Measurements from ENCODE around the gene UNK. TPM values are rescaled to one million over a fixed set of nuclear protein-coding genes. Genes with fewer than 3 reads are reported as not detected.
"Not testable (repeated sequence)": the region's sequence is repeated elsewhere in the genome, so short reads cannot be mapped to it uniquely, and the experiment has no call there.

Gene UNK
- total RNA-seq, 1 donor from 2014 or later = 16.8 TPM

GRCh38 chr17:75752802-75753513 lies 31.6 kb upstream of the UNK start:
- DNase-seq (ENCODE audit: low spot score) = no peak

GRCh38 chr17:75753514-75754377 lies 30.9 kb upstream of the UNK start:
- peak; percentile 85 for DNase-seq (ENCODE audit: low spot score)
- intact Hi-C loops (cut with DNase I) = no loop called here

More at GRCh38 chr17:75752802-75753513, 31.6 kb upstream of the UNK start:
- intact Hi-C loops (cut with DNase I) = no loop called here

- intact Hi-C loops (cut with DNase I) = no loop called here
- DNase-seq (ENCODE audit: low spot score) = no peak
These were observed 30.0 kb upstream of the UNK start for GRCh38 chr17:75754378-75755204.

- intact Hi-C loops (cut with DNase I) = no loop called here
- DNase-seq (ENCODE audit: low spot score) = no peak
These were observed 29.3 kb upstream of the UNK start for GRCh38 chr17:75755205-75755901.

- DNase-seq (ENCODE audit: low spot score) = no peak
These were observed 28.6 kb upstream of the UNK start for GRCh38 chr17:75755990-75756389.

GRCh38 chr17:75756451-75757085 lies 28.0 kb upstream of the UNK start:
- no peak for DNase-seq (ENCODE audit: low spot score)
- intact Hi-C loops (cut with DNase I) = no loop called here

More at GRCh38 chr17:75755990-75756389, 28.6 kb upstream of the UNK start:
- intact Hi-C loops (cut with DNase I) = no loop called here

- intact Hi-C loops (cut with DNase I) = no loop called here
- DNase-seq (ENCODE audit: low spot score) = no peak
These were observed 27.4 kb upstream of the UNK start for GRCh38 chr17:75757086-75757681.

- intact Hi-C loops (cut with DNase I) = no loop called here
- DNase-seq (ENCODE audit: low spot score) = no peak
These were observed 26.3 kb upstream of the UNK start for GRCh38 chr17:75758131-75758905.

- no peak for DNase-seq (ENCODE audit: low spot score)
- intact Hi-C loops (cut with DNase I) = no loop called here
These were observed 25.1 kb upstream of the UNK start for GRCh38 chr17:75759457-75759856.

GRCh38 chr17:75759978-75760640 lies 24.5 kb upstream of the UNK start:
- intact Hi-C loops (cut with DNase I); DNase-seq (ENCODE audit: low spot score): not testable (repeated sequence)

- intact Hi-C loops (cut with DNase I) = no loop called here
- DNase-seq (ENCODE audit: low spot score) = no peak
These were observed 21.9 kb upstream of the UNK start for GRCh38 chr17:75762513-75763268.

GRCh38 chr17:75763269-75763607 lies 21.4 kb upstream of the UNK start:
- no peak for DNase-seq (ENCODE audit: low spot score)

GRCh38 chr17:75763613-75764416 lies 20.8 kb upstream of the UNK start:
- DNase-seq (ENCODE audit: low spot score) = no peak
- intact Hi-C loops (cut with DNase I) = no loop called here

More at GRCh38 chr17:75763269-75763607, 21.4 kb upstream of the UNK start:
- intact Hi-C loops (cut with DNase I) = no loop called here

- intact Hi-C loops (cut with DNase I) = no loop called here
- no peak for DNase-seq (ENCODE audit: low spot score)
These were observed 20.2 kb upstream of the UNK start for GRCh38 chr17:75764417-75764710.

GRCh38 chr17:75764711-75765421 lies 19.7 kb upstream of the UNK start, which contains the start of gene GALK1:
TSS of gene GALK1 (minus strand) at chr17:75765192. CDS start at chr17:75765136, 56 bp downstream.
- DNase-seq (ENCODE audit: low spot score) = peak; percentile 95
- intact Hi-C loops (cut with DNase I) = loop anchor here (5.0 kb wide), 1 partner anchor 62 kb away; no protein-coding TSS in a partner anchor
